HG02981 (cell line): ENCODE data around the gene DUS2.
"Not testable (repeated sequence)": the region's sequence is repeated elsewhere in the genome, so short reads cannot be mapped to it uniquely, and the experiment has no call there.

ENCODE experiments used
- ATAC-seq: cut with Tn5 transposase; IDR thresholded peaks from one replicate; pipeline ENCODE4 v1.9.1; 2021; ENCODE audit warnings: mild to moderate bottlenecking, moderate library complexity; ENCODE audit not compliant: unreplicated experiment

DUS2 gene

GRCh38 chr16:68117884-68118283 is 94.8 kb downstream of the DUS2 start:
- ATAC-seq: no peak

GRCh38 chr16:68118954-68119353 is 95.9 kb downstream of the DUS2 start:
- not testable (repeated sequence) for ATAC-seq

GRCh38 chr16:68120496-68120895 is 97.4 kb downstream of the DUS2 start:
- ATAC-seq: not testable (repeated sequence)

GRCh38 chr16:68126395-68126794 is 103.3 kb downstream of the DUS2 start:
- peak; percentile 70 for ATAC-seq

- no peak for ATAC-seq
Measured at GRCh38 chr16:68128577-68129305, 105.7 kb downstream of the DUS2 start.
